Endothelial cell (in vitro differentiated cells): ENCODE data around the gene DAPK2. TPM values are rescaled to one million over a fixed set of nuclear protein-coding genes. Genes with fewer than 3 reads are reported as not detected.
A peak's percentile ranks its signal among the peaks of the same experiment; 100 is the strongest.

ENCODE experiments used
- DNase-seq: peaks from one replicate; pipeline ENCODE4 v3.0.0; 2021; ENCODE audit warnings: low spot score
- H3K27ac Mint-ChIP-seq: one replicate; pipeline ENCODE4 v1.8.0; 2021; ENCODE audit warnings: mixed read lengths, inconsistent platforms; ENCODE audit not compliant: unreplicated experiment
- H3K27me3 Mint-ChIP-seq: one replicate; pipeline ENCODE4 v1.8.0; 2021; ENCODE audit warnings: mild to moderate bottlenecking, moderate library complexity, mixed read lengths, inconsistent platforms; ENCODE audit not compliant: unreplicated experiment
- H3K36me3 Mint-ChIP-seq: one replicate; pipeline ENCODE4 v1.8.0; 2021; ENCODE audit warnings: mild to moderate bottlenecking, low read depth, mixed read lengths, inconsistent platforms; ENCODE audit not compliant: unreplicated experiment
- H3K4me1 Mint-ChIP-seq: one replicate; pipeline ENCODE4 v1.8.0; 2021; ENCODE audit warnings: mild to moderate bottlenecking, mixed read lengths, inconsistent platforms; ENCODE audit not compliant: unreplicated experiment
- H3K4me3 Mint-ChIP-seq: one replicate; pipeline ENCODE4 v1.8.0; 2021; ENCODE audit warnings: mild to moderate bottlenecking, mixed read lengths, inconsistent platforms; ENCODE audit not compliant: unreplicated experiment
- H3K9me3 Mint-ChIP-seq: one replicate; pipeline ENCODE4 v1.8.0; 2021; ENCODE audit warnings: mixed read lengths, inconsistent platforms; ENCODE audit not compliant: unreplicated experiment
- total RNA-seq: library from RNA; stranded (reverse); fragmentation: NEBNext Ultra II Directional; extraction: Animal tissue kit (Norgen Biotek cat#: 25700); gene quantifications from one replicate; pipeline ENCODE4 v1.2.1, GENCODE V29; 2021; ENCODE audit not compliant: unreplicated experiment
- TF ChIP-seq, protein P1 (sequence below): fragments of 200-600 bp; sonication (generic); IDR thresholded peaks from one replicate; pipeline ENCODE4 v1.5.0; 2021; ENCODE audit warnings: antibody characterized with exemption; ENCODE audit not compliant: unreplicated experiment

The DAPK2 gene
- total RNA-seq, 1 donor from 2014 or later, result 10.0 TPM

DNA sequence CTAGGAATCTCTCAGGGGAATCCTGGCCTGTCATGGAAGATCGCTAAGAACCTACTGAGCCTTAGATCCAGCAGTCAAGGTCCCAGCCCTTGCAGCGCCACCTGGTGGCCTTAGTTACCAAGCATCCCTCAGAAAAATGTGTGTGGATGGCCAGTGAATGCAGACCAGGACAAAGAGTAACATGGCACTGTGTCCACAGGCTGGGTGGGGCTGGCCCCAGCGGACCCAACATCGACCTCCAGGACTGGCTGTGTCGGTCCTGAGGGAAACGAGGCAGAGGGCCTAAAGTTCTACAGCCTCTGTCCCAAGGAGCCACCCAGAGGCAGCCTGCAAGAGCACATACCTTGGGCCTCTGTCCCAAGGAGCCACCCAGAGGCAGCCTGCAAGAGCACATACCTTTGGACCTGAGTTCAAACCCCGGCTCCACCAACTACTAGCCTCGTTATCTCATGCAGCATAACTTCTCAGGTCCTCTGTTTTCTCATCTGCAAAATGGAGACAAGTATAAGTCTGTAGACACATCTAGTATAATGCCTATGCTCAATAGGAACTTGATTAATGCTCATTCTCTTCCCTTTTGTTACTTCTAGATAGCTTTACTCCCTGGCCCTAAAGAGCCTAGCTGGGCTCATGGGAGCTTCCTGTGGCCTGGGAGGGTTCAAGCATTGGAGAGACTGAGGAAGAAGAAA, 155.1 kb downstream of the DAPK2 start:
- Mint-ChIP-seq H3K9me3 (no peaks in the 10 kb centered on the region), H3K4me3 (no peak overlapping the region)

DNA sequence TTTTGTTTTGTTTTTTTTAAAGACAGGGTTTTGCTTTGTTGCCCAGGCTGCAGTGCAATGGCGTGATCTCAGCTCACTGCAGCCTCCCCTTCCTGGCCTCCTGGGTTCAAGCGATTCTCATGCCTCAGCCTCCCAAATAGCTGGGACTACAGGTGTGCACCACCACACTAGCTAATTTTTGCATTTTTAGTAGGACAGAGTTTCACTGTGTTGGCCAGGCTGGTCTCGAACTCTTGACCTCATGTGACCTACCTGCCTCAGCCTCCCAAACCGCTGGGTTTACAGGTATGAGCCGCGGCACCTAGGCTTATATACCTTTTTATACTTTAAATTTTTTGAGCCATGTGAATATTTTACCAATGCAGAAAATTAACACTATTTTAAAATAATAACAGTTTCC, 155.7 kb downstream of the DAPK2 start:
- H3K4me3 Mint-ChIP-seq, result no peak overlapping the region
- TF ChIP-seq, protein P1, sequence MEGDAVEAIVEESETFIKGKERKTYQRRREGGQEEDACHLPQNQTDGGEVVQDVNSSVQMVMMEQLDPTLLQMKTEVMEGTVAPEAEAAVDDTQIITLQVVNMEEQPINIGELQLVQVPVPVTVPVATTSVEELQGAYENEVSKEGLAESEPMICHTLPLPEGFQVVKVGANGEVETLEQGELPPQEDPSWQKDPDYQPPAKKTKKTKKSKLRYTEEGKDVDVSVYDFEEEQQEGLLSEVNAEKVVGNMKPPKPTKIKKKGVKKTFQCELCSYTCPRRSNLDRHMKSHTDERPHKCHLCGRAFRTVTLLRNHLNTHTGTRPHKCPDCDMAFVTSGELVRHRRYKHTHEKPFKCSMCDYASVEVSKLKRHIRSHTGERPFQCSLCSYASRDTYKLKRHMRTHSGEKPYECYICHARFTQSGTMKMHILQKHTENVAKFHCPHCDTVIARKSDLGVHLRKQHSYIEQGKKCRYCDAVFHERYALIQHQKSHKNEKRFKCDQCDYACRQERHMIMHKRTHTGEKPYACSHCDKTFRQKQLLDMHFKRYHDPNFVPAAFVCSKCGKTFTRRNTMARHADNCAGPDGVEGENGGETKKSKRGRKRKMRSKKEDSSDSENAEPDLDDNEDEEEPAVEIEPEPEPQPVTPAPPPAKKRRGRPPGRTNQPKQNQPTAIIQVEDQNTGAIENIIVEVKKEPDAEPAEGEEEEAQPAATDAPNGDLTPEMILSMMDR, result no peak
- no peaks in the 10 kb centered on the region for H3K9me3 Mint-ChIP-seq
- no peak overlapping the region for H3K27ac Mint-ChIP-seq
- H3K27me3 Mint-ChIP-seq, result peaks cover 3% of the 10 kb centered on the region
- no peaks in the 10 kb centered on the region for H3K36me3 Mint-ChIP-seq
- no peak for DNase-seq
- peaks cover 46% of the 10 kb centered on the region for H3K4me1 Mint-ChIP-seq

More for the DNA sequence above, 155.1 kb downstream of the DAPK2 start:
- TF ChIP-seq, protein P1, result peak; percentile 96
- Mint-ChIP-seq H3K27ac (no peak overlapping the region), H3K4me1 (peaks cover 52% of the 10 kb centered on the region), H3K36me3 (no peaks in the 10 kb centered on the region), H3K27me3 (peaks cover 3% of the 10 kb centered on the region)
- DNase-seq, result peak; percentile 87

DNA sequence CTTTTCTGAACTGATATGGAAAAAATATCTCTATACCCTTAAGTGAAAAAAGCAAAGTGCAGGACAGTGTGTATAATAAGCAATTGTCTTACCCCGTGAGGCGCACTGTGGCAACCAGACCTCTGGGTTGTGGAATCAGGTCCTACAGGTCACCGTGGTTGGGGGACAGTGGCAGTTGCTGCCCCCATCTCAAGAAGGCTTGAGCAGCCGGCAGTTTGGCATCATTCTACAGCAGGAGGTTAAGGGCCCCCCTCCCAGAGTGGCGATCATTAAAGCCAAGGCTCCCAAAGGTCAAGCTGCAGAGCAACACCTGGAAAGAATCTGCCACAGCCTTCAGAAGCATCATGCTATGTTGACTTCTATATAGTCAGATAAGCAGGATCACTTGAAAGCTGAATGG, 156.5 kb downstream of the DAPK2 start:
- Mint-ChIP-seq H3K36me3 (no peaks in the 10 kb centered on the region), H3K4me1 (peaks cover 39% of the 10 kb centered on the region), H3K9me3 (no peaks in the 10 kb centered on the region), H3K4me3 (no peak overlapping the region), H3K27me3 (peaks cover 3% of the 10 kb centered on the region), H3K27ac (no peak overlapping the region)
- no peak for DNase-seq
- TF ChIP-seq, protein P1, result no peak

DNA sequence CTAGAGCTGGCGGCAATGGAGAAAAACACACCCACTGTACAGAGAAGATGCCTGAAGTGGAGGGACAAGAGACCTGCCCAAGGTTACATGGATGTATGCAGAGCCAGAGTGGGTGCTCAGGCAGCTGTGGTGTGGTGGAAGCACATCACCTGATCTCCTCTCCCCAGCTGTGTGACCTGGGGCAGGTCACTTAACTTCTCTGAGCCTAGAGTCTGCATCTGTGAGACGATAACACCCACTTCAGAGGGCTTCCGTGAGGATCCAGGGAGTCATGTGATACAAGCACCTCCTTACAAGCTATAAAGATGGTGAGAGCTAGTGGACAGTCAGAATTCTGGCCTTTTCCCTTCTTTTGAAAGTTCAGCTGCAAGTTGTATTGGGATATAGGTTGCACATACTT, 157.5 kb downstream of the DAPK2 start:
- Mint-ChIP-seq H3K4me3 (no peak overlapping the region), H3K9me3 (no peaks in the 10 kb centered on the region), H3K4me1 (peaks cover 44% of the 10 kb centered on the region), H3K36me3 (no peaks in the 10 kb centered on the region), H3K27me3 (peaks cover 3% of the 10 kb centered on the region), H3K27ac (no peak overlapping the region)
- TF ChIP-seq, protein P1, result no peak
- DNase-seq, result no peak

DNA sequence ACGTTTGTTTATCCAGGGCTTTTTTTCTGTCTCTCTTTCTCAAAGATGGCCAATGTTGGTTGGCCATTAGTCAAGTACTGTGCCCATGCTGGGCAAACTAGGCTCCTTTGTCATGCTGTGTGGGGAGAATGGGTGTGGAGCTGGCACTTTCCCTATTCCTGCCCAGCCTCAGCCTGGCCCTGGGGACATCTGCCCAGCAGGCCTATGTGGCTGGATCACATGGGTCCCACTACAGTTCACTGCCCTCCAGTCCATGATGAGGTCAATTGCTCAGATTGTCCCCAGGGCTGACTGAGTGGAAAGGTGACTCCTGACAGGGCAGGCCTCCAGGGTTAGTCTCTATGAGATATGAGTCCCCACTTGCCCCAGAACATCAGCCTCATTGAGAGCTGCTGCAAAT, 158.1 kb downstream of the DAPK2 start:
- TF ChIP-seq, protein P1, result no peak
- H3K27ac Mint-ChIP-seq, result no peak overlapping the region

More for the DNA sequence above, 158.1 kb downstream of the DAPK2 start:
- DNase-seq, result no peak
- Mint-ChIP-seq H3K36me3 (no peaks in the 10 kb centered on the region), H3K4me3 (no peak overlapping the region), H3K4me1 (peaks cover 37% of the 10 kb centered on the region), H3K9me3 (no peaks in the 10 kb centered on the region), H3K27me3 (peaks cover 3% of the 10 kb centered on the region)
